Endodermal cell (in vitro differentiated cells): Measurements from ENCODE around the gene TRIM40. TPM values are rescaled to one million over a fixed set of nuclear protein-coding genes. Genes with fewer than 3 reads are reported as not detected.

Source experiments
- DNase-seq: peaks from one replicate; pipeline ENCODE4 v3.0.0-alpha.2; 2017
- H3K27ac ChIP-seq: 2 replicates; pipeline ENCODE4 v1.5.1; 2013; ENCODE audit warnings: mild to moderate bottlenecking, low read depth, low read length, moderate library complexity
- H3K27me3 ChIP-seq: 2 replicates; pipeline ENCODE4 v1.6.1; 2013; ENCODE audit warnings: mild to moderate bottlenecking, low read length, moderate library complexity; ENCODE audit not compliant: insufficient read depth, control insufficient read depth, poor library complexity, severe bottlenecking
- H3K36me3 ChIP-seq: 2 replicates; pipeline ENCODE4 v1.7.0; 2013; ENCODE audit warnings: mild to moderate bottlenecking, low read length, moderate library complexity; ENCODE audit not compliant: control insufficient read depth, insufficient read depth
- H3K4me1 ChIP-seq: one replicate; pipeline ENCODE4 v1.7.0; 2013; ENCODE audit warnings: low read length; ENCODE audit not compliant: control insufficient read depth, insufficient read depth
- H3K4me3 ChIP-seq: 2 replicates; pipeline ENCODE4 v1.5.1; 2013; ENCODE audit warnings: mild to moderate bottlenecking, low read length, moderate library complexity
- H3K9ac ChIP-seq: 2 replicates; pipeline ENCODE4 v1.6.1; 2013; ENCODE audit warnings: mild to moderate bottlenecking, low read length, moderate library complexity; ENCODE audit not compliant: poor library complexity, severe bottlenecking; ENCODE audit errors: extremely low read depth
- H3K9me3 ChIP-seq: 2 replicates; pipeline ENCODE4 v1.6.1; 2013; ENCODE audit warnings: mild to moderate bottlenecking, low read length, moderate library complexity; ENCODE audit not compliant: control insufficient read depth
- H3K27ac Mint-ChIP-seq: 2 replicates; pipeline ENCODE4 v1.8.0; 2020; ENCODE audit warnings: mixed read lengths
- H3K27me3 Mint-ChIP-seq: 2 replicates; pipeline ENCODE4 v1.8.0; 2021; ENCODE audit warnings: mild to moderate bottlenecking, mixed read lengths; ENCODE audit not compliant: insufficient read depth
- H3K36me3 Mint-ChIP-seq: 2 replicates; pipeline ENCODE4 v1.8.0; 2020; ENCODE audit warnings: low read depth, mixed read lengths
- H3K4me1 Mint-ChIP-seq: 2 replicates; pipeline ENCODE4 v1.8.0; 2020; ENCODE audit warnings: mixed read lengths
- H3K4me3 Mint-ChIP-seq: 2 replicates; pipeline ENCODE4 v1.8.0; 2020; ENCODE audit warnings: mild to moderate bottlenecking, moderate library complexity, mixed read lengths
- H3K9me3 Mint-ChIP-seq: 2 replicates; pipeline ENCODE4 v1.8.0; 2020; ENCODE audit warnings: mild to moderate bottlenecking, mixed read lengths
- CTCF ChIP-seq: fragments of 200-600 bp; sonication (generic); conservative IDR thresholded peaks from 2 replicates; pipeline ENCODE4 v1.5.0; 2021; ENCODE audit warnings: antibody characterized with exemption, mild to moderate bottlenecking
- WGBS, 2 experiments: methylation state at CpG; one replicate each; pipeline versions ENCODE4 v1.1.5 to v1.1.7; 2013; ENCODE audit warnings: missing lambda C conversion rate in 2 of 2, mixed read lengths in 1 of 2; ENCODE audit not compliant: insufficient coverage in 1 of 2, insufficient read length in 1 of 2; 5-methylcytosine and 5-hydroxymethylcytosine counted together
- total RNA-seq, 2 donors: library from RNA; stranded (reverse); fragmentation: NEBNext Ultra II Directional in 1 of 2; extraction: Animal tissue kit (Norgen Biotek cat#: 25700) in 1 of 2; gene quantifications; 2 replicates in 1 of 2; 3 replicates in 1 of 2; pipeline ENCODE4 v1.2.1, GENCODE V29; 2021

Gene TRIM40
- total RNA-seq, 2 donors from 2014 or later: not detected

DNA sequence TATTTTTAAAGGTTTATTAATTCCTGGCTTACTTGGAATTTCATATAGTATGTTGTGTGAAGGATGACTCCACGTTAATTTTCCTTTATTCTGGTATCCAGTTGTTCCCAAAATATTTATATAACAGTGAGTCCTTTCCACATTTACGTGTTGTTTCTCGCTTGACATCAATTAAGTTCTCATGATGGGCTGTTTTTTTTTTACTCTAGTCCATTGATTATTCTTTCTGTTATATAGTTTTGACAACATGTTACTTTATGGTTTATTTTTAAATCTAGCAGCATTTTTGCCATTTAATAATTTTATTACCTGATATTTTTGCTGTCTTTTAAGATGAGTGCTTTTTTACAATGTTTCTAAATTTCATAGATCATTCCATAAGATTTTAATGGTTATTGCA, 6.7 kb downstream of the TRIM40 start:
- H3K4me3 Mint-ChIP-seq: no peak overlapping the region
- DNase-seq: no peak
- 83% methylated on average over 1 to 3 of the region's 3 CpGs for WGBS, 2 experiments
- no peaks in the 10 kb centered on the region for H3K9me3 Mint-ChIP-seq
- Histone ChIP-seq H3K4me3 (no peak overlapping the region), H3K9me3 (no peaks in the 10 kb centered on the region), H3K27ac (no peak overlapping the region), H3K4me1 (no peaks in the 10 kb centered on the region), H3K9ac (no peak overlapping the region), H3K27me3 (peaks cover 31% of the 10 kb centered on the region), H3K36me3 (no peaks in the 10 kb centered on the region)
- peaks cover 52% of the 10 kb centered on the region for H3K27me3 Mint-ChIP-seq
- TF ChIP-seq CTCF: no peak
- H3K27ac Mint-ChIP-seq: no peak overlapping the region
- H3K4me1 Mint-ChIP-seq: peaks cover 2% of the 10 kb centered on the region
- H3K36me3 Mint-ChIP-seq: no peaks in the 10 kb centered on the region

DNA sequence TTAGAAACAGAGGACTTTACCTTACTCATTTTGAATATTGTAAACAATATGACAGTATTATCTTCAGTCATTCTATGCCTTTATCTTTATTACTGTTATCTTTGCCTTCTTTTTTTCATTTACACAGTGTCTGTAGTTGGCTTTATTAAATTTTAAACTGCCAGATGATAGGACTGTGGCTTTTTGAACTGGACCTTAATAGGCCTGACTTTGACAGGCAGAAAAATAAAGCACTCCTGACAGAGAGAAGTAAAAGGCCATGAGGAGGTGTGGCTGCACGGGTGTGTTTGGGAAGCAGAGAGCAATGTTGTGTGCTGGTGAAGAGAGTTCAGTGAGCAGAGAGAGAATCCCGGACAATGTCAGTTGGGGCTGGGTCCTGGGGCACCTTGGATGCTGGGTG, 7.8 kb downstream of the TRIM40 start:
- H3K4me1 Mint-ChIP-seq: peaks cover 2% of the 10 kb centered on the region
- no peak overlapping the region for H3K27ac Mint-ChIP-seq
- Histone ChIP-seq H3K36me3 (no peaks in the 10 kb centered on the region), H3K9me3 (no peaks in the 10 kb centered on the region), H3K9ac (no peak overlapping the region), H3K27me3 (peaks cover 21% of the 10 kb centered on the region), H3K27ac (no peak overlapping the region), H3K4me1 (no peaks in the 10 kb centered on the region), H3K4me3 (no peak overlapping the region)
- H3K9me3 Mint-ChIP-seq: no peaks in the 10 kb centered on the region
- peaks cover 54% of the 10 kb centered on the region for H3K27me3 Mint-ChIP-seq
- 78 to 85% methylated on average over 2 of the region's 2 CpGs for WGBS, 2 experiments
- H3K4me3 Mint-ChIP-seq: no peak overlapping the region
- no peak for DNase-seq
- TF ChIP-seq CTCF: no peak
- H3K36me3 Mint-ChIP-seq: no peaks in the 10 kb centered on the region

- Histone ChIP-seq H3K4me1 (no peaks in the 10 kb centered on the region), H3K9me3 (no peaks in the 10 kb centered on the region), H3K27me3 (peaks cover 17% of the 10 kb centered on the region), H3K27ac (no peak overlapping the region), H3K4me3 (no peak overlapping the region), H3K36me3 (no peaks in the 10 kb centered on the region), H3K9ac (no peak overlapping the region)
- Mint-ChIP-seq H3K36me3 (no peaks in the 10 kb centered on the region), H3K27me3 (peaks cover 45% of the 10 kb centered on the region), H3K9me3 (no peaks in the 10 kb centered on the region), H3K4me3 (no peak overlapping the region), H3K27ac (no peak overlapping the region), H3K4me1 (peaks cover 2% of the 10 kb centered on the region)
- TF ChIP-seq CTCF: no peak
- 88 to 91% methylated on average over 5 to 6 of the region's 6 CpGs for WGBS, 2 experiments
- no peak for DNase-seq
Observed at GRCh38 chr6:30144811-30145210, 8.9 kb downstream of the TRIM40 start.
